GM12878 (cell line): ENCODE results near the gene MITF. TPM values are rescaled to one million over a fixed set of nuclear protein-coding genes. Genes with fewer than 3 reads are reported as not detected.

Experiments
- ATAC-seq: fragments of 200-7000 bp; cut with Tn5 transposase; 3 replicates; pipeline ENCODE4 v1.9.1; 2020; ENCODE audit warnings: mild to moderate bottlenecking, moderate library complexity
- BruUV-seq: library from RNA; stranded (reverse); fragments of 400-500 nt; replicated peaks from 2 replicates; lab custom pipeline; 2021; lab: Mats Ljungman, UMichigan
- CTCF ChIA-PET: fragments of 300-600 bp; sonication (Branson Sonifier 250); formaldehyde crosslinking; extraction: SDS; loops from one replicate; lab custom pipeline; 2021; ENCODE audit warnings: inconsistent platforms; lab: Yijun Ruan, JAX
- POLR2A ChIA-PET: fragments of 350-600 bp; formaldehyde crosslinking; extraction: SDS; loops from one replicate; lab custom pipeline; 2021; ENCODE audit warnings: inconsistent platforms; lab: Charles Lee
- RAD21 ChIA-PET: fragments of 300-600 bp; sonication (Branson Sonifier 250); formaldehyde crosslinking; loops from one replicate; lab custom pipeline; 2023; ENCODE audit warnings: antibody characterized with exemption; ENCODE audit not compliant: unreplicated experiment; lab: Charles Lee
- SMC1A ChIA-PET: fragments of 300-600 bp; sonication (Branson Sonifier 250); formaldehyde crosslinking; loops from one replicate; lab custom pipeline; 2023; ENCODE audit not compliant: unreplicated experiment, uncharacterized antibody; lab: Charles Lee
- DNase-seq: peaks from one replicate; pipeline ENCODE4 v3.0.0-alpha.2; 2011; ENCODE audit warnings: low read depth, low spot score
- FAIRE-seq: peaks from 3 replicates; lab custom pipeline; 2011; peaks lifted over from hg19 to GRCh38; lab: Jason Lieb, UNC
- H2AFZ ChIP-seq: 2 replicates; pipeline ENCODE4 v1.6.0; 2011; ENCODE audit warnings: low read depth, low read length, control low read depth; ENCODE audit not compliant: control insufficient read depth
- H3K27ac ChIP-seq: 2 replicates; pipeline ENCODE4 v1.5.1; 2011; ENCODE audit warnings: control low read depth; ENCODE audit not compliant: control insufficient read depth, insufficient read depth
- H3K27me3 ChIP-seq, 2 experiments: replicated peaks in 1 of 2; 2 replicates each; pipeline versions ENCODE4 v1.6.0 to v1.6.1; 2011; ENCODE audit warnings: low read length in 1 of 2; ENCODE audit not compliant: control insufficient read depth in 2 of 2, insufficient read depth in 2 of 2
- H3K36me3 ChIP-seq, 2 experiments: 2 replicates each; pipeline ENCODE4 v1.5.1; 2011; ENCODE audit warnings: low read length in 1 of 2; ENCODE audit not compliant: control insufficient read depth in 2 of 2, insufficient read depth in 2 of 2
- H3K4me1 ChIP-seq: 2 replicates; pipeline ENCODE4 v1.6.1; 2011; ENCODE audit warnings: mild to moderate bottlenecking, low read length, moderate library complexity, mixed read lengths; ENCODE audit not compliant: control insufficient read depth, insufficient read depth
- H3K4me2 ChIP-seq: 2 replicates; pipeline ENCODE4 v1.6.0; 2011; ENCODE audit warnings: control low read depth; ENCODE audit not compliant: control insufficient read depth, insufficient read depth
- H3K4me3 ChIP-seq: fragments of 200-600 bp; sonication (generic); 2 replicates; pipeline ENCODE4 v1.5.1; 2016
- H3K79me2 ChIP-seq: 2 replicates; pipeline ENCODE4 v1.6.0; 2011; ENCODE audit warnings: low read length; ENCODE audit not compliant: control insufficient read depth, insufficient read depth
- H3K9ac ChIP-seq: 2 replicates; pipeline ENCODE4 v1.8.0; 2011; ENCODE audit warnings: low read length, control low read depth, mixed read lengths; ENCODE audit not compliant: control insufficient read depth, insufficient read depth
- H3K9me3 ChIP-seq: replicated peaks from 3 replicates; pipeline ENCODE4 v1.5.1; 2011; ENCODE audit warnings: mild to moderate bottlenecking, low read length; ENCODE audit not compliant: control insufficient read depth, insufficient read depth
- H4K20me1 ChIP-seq: 2 replicates; pipeline ENCODE4 v1.6.0; 2011; ENCODE audit not compliant: control insufficient read depth, insufficient read depth
- BCL11A ChIP-seq: IDR thresholded peaks from 2 replicates; pipeline ENCODE4 v1.6.1; 2011; ENCODE audit warnings: low read depth, low read length
- CBFB ChIP-seq: IDR thresholded peaks from 2 replicates; pipeline ENCODE4 v1.6.1; 2016; ENCODE audit warnings: antibody characterized with exemption, low read depth
- CTCF ChIP-seq, 3 experiments: IDR thresholded peaks in 2 of 3; conservative IDR thresholded peaks in 1 of 3; 2 replicates each; pipeline ENCODE4 v1.5.1; 2011; ENCODE audit warnings: low read depth in 3 of 3, low read length in 3 of 3, mild to moderate bottlenecking in 3 of 3, control low read depth in 2 of 3, moderate library complexity in 2 of 3, inconsistent platforms in 1 of 3, mixed read lengths in 1 of 3; ENCODE audit not compliant: control insufficient read depth in 2 of 3, insufficient read depth in 1 of 3; ENCODE audit errors: extremely low read depth in 1 of 3
- LARP7 ChIP-seq: fragments of 450-650 bp; IDR thresholded peaks from 2 replicates; pipeline ENCODE4 v1.6.1; 2017; ENCODE audit warnings: mild to moderate bottlenecking
- NR2F1 ChIP-seq: fragments of 450-650 bp; conservative IDR thresholded peaks from 2 replicates; pipeline ENCODE4 v1.6.1; 2017; ENCODE audit warnings: mild to moderate bottlenecking
- PAX8 ChIP-seq: fragments of 450-650 bp; IDR thresholded peaks from 2 replicates; pipeline ENCODE4 v1.6.1; 2017; ENCODE audit warnings: mild to moderate bottlenecking, moderate library complexity
- RBBP5 ChIP-seq: fragments of 200-600 bp; sonication (generic); conservative IDR thresholded peaks from 2 replicates; pipeline ENCODE4 v1.6.1; 2016
- SMAD5 ChIP-seq: IDR thresholded peaks from 2 replicates; pipeline ENCODE4 v1.6.1; 2016; ENCODE audit warnings: antibody characterized with exemption, low read depth
- SMC3 ChIP-seq: IDR thresholded peaks from 2 replicates; pipeline ENCODE4 v1.6.1; 2011; ENCODE audit warnings: low read length, improper control_type of control experiment, borderline replicate concordance
- SRF ChIP-seq, 2 experiments: IDR thresholded peaks; 2 replicates each; pipeline ENCODE4 v1.6.1; 2011; ENCODE audit warnings: low read depth in 2 of 2, low read length in 2 of 2, mild to moderate bottlenecking in 1 of 2, moderate library complexity in 1 of 2
- TCF3 ChIP-seq: IDR thresholded peaks from 2 replicates; pipeline ENCODE4 v1.6.1; 2012; ENCODE audit warnings: low read depth, mild to moderate bottlenecking, low read length, borderline replicate concordance; ENCODE audit not compliant: insufficient read depth
- USF1 ChIP-seq: IDR thresholded peaks from 2 replicates; pipeline ENCODE4 v1.6.1; 2011; ENCODE audit warnings: borderline replicate concordance, low read depth, mild to moderate bottlenecking, moderate library complexity, mixed read lengths, low read length; ENCODE audit not compliant: insufficient read depth; ENCODE audit errors: extremely low read length
- ZBTB40 ChIP-seq: fragments of 450-650 bp; IDR thresholded peaks from 2 replicates; pipeline ENCODE4 v1.6.1; 2016; ENCODE audit warnings: mild to moderate bottlenecking, moderate library complexity, borderline replicate concordance
- ZNF24 ChIP-seq: fragments of 450-650 bp; IDR thresholded peaks from 2 replicates; pipeline ENCODE4 v1.6.1; 2017; ENCODE audit warnings: antibody characterized with exemption, mild to moderate bottlenecking
- WGBS: methylation state at CpG from one replicate; pipeline ENCODE4 v1.1.6; 2016; ENCODE audit warnings: low lambda C conversion rate; ENCODE audit not compliant: insufficient replicate concordance, insufficient coverage; ENCODE audit errors: missing lambda C conversion rate; 5-methylcytosine and 5-hydroxymethylcytosine counted together
- in situ Hi-C: fragments of 300-500 bp; cut with MboI; formaldehyde crosslinking; loops from 9 replicates; pipeline ENCODE4 v1.14.3; 2018; ENCODE audit warnings: mixed read lengths
- intact Hi-C: fragments of 100-400 bp; cut with micrococcal nuclease; formaldehyde crosslinking; loops from one replicate; pipeline ENCODE4 v1.14.2; 2022; ENCODE audit not compliant: unreplicated experiment
- polyA plus RNA-seq, 11 experiments: library from polyadenylated mRNA; depleted of rRNA in 4 of 11; unstranded in 6 of 11; stranded (reverse) in 5 of 11; fragments of >200 nt; fragmentation: Nextera tagmentation in 4 of 11; fragmentation: Illumina TruSeq in 1 of 11; extraction: Ambion mirVana in 4 of 11; extraction: Trizol in 1 of 11; gene quantifications; 1 replicate in 1 of 11; 2 replicates in 10 of 11; pipeline versions ENCODE4 v1.2.1 to v1.2.3, GENCODE V29; 2011 to 2016; ENCODE audit warnings: inconsistent platforms in 2 of 11, missing spikeins in 2 of 11, low read depth in 1 of 11
- total RNA-seq, 4 experiments: library from RNA; depleted of rRNA in 3 of 4; stranded (reverse); fragments of >200 nt in 3 of 4; fragmentation: Illumina TruSeq in 1 of 4; extraction: Trizol in 1 of 4; gene quantifications; 2 replicates each; pipeline versions ENCODE4 v1.2.1 to v1.2.3, GENCODE V29; 2013 to 2021

MITF gene
- total and polyA plus RNA-seq, 10 of the 15 experiments (the other 5 are each of a cell fraction or from before 2014, with no cell fraction given): under 0.01 to 0.90 (median 0.06) TPM; not detected in 3

GRCh38 chr3:69712269-69712668 is 27.0 kb upstream of the MITF start:
- no peaks in the 10 kb centered on the region for H3K79me2 ChIP-seq
- DNase-seq: no peak
- no peak overlapping the region for H2AFZ ChIP-seq
- TF ChIP-seq USF1 (no peak), SMC3 (no peak), ZBTB40 (no peak), PAX8 (no peak), ZNF24 (no peak), BCL11A (no peak), CTCF (IDR thresholded peaks at IDR 0.05 in 2 of 3, conservative IDR thresholded peaks at IDR 0.05 in 1 of 3; ENCODE audit: control insufficient read depth in 2 of 3, extremely low read depth in 1 of 3, insufficient read depth in 1 of 3, low read depth in 3 of 3, low read length in 3 of 3) (no peak), NR2F1 (no peak), LARP7 (no peak), RBBP5 (no peak), CBFB (no peak), SMAD5 (no peak), TCF3 (no peak), SRF (IDR thresholded peaks at IDR 0.05; ENCODE audit: low read depth in 2 of 2, low read length in 2 of 2) (no peak)
- RAD21 ChIA-PET: no interaction called here
- no TSS peak for BruUV-seq
- CTCF ChIA-PET: no interaction called here
- POLR2A ChIA-PET: no interaction called here
- no peak overlapping the region for H3K9ac ChIP-seq
- SMC1A ChIA-PET: no interaction called here
- no peaks in the 10 kb centered on the region; a peak in 1 of 4 replicates for H3K27me3 ChIP-seq
- in situ Hi-C loops: no loop called here
- H3K27ac ChIP-seq: no peak overlapping the region
- FAIRE-seq: no peak
- no peak overlapping the region for H3K4me3 ChIP-seq
- H3K9me3 ChIP-seq: no peaks in the 10 kb centered on the region
- intact Hi-C loops: no loop called here
- H4K20me1 ChIP-seq: no peaks in the 10 kb centered on the region
- no peaks in the 10 kb centered on the region for H3K4me1 ChIP-seq
- H3K36me3 ChIP-seq: no peaks in the 10 kb centered on the region
- ATAC-seq: no peak
- H3K4me2 ChIP-seq: no peak overlapping the region
- WGBS: 56% methylated on average over 5 of the region's 5 CpGs
